Neural progenitor cell (in vitro differentiated cells): Measurements from ENCODE around the gene NKAIN2.

Source experiments
- CTCF ChIP-seq: fragments of 200-600 bp; sonication (generic); IDR thresholded peaks from 2 replicates; pipeline ENCODE4 v1.5.1; 2017; ENCODE audit warnings: antibody characterized with exemption, mild to moderate bottlenecking
- EZH2 ChIP-seq: fragments of 200-600 bp; sonication (generic); IDR thresholded peaks from 2 replicates; pipeline ENCODE4 v1.6.1; 2017; ENCODE audit warnings: antibody characterized with exemption, mild to moderate bottlenecking, moderate library complexity
- EZH2phosphoT487 ChIP-seq: fragments of 200-600 bp; sonication (generic); IDR thresholded peaks from 2 replicates; pipeline ENCODE4 v1.6.1; 2017; ENCODE audit warnings: antibody characterized with exemption

DNA sequence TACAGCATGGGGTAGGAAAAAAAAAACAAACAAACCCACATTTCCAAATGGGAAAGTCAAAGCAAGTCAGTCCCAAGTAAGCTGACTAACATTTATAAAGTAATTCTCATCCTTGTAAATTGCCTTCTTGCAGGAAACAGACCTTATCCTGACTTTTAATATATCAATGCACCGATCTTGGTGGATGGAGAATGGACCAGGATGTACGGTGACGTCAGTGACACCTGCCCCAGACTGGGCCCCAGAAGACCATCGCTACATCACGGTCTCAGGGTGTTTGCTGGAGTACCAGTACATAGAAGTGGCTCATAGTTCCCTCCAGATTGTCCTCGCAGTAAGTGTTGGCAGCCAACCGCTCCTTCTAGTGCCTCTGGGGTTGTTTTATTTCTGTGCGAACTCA lies 854.4 kb downstream of the NKAIN2 start:
- TF ChIP-seq EZH2 (no peak), CTCF (no peak), EZH2phosphoT487 (no peak)
